GM10266 (cell line): ENCODE results near the gene RGS10.
"Not testable (repeated sequence)": the region's sequence is repeated elsewhere in the genome, so short reads cannot be mapped to it uniquely, and the experiment has no call there.

Source experiments
- DNase-seq: peaks from one replicate; pipeline ENCODE4 v3.0.0; 2012; ENCODE audit errors: extremely low spot score
- CTCF ChIP-seq: IDR thresholded peaks from 2 replicates; pipeline ENCODE4 v1.5.1; 2012; ENCODE audit warnings: mild to moderate bottlenecking, low read depth; ENCODE audit not compliant: control insufficient read depth, insufficient read depth; ENCODE audit errors: missing control alignments

RGS10 gene, protein sequence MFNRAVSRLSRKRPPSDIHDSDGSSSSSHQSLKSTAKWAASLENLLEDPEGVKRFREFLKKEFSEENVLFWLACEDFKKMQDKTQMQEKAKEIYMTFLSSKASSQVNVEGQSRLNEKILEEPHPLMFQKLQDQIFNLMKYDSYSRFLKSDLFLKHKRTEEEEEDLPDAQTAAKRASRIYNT

GRCh38 chr10:119542357-119542987, at the start of gene RGS10:
Gene RGS10 (minus strand): TSS chr10:119542719. CDS start chr10:119542638, 81 bp downstream.
- DNase-seq = peak; percentile 90
- TF ChIP-seq CTCF = no peak

DNA sequence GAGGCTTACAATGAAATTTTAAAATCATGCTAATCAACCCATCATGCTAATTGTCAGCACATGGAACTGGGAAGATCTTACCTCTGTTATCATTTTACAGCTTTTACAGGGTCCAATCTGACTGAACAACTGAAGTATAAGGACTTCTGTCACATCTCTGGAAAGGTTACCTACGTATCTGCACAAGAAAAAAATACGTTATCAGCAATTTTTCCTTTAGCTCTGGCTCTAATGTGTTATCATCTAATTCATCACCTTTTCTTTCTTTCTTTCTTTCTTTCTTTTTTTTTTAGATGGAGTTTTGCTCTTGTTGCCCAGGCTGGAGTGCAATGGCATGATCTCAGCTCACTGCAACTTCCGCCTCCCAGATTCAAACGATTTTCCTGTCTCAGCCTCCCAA, 45.6 kb upstream of the RGS10 start:
- DNase-seq = no peak
- no peak for TF ChIP-seq CTCF

GRCh38 chr10:119578355-119578754, 35.8 kb upstream of the RGS10 start:
- TF ChIP-seq CTCF = no peak
- DNase-seq = no peak

DNA sequence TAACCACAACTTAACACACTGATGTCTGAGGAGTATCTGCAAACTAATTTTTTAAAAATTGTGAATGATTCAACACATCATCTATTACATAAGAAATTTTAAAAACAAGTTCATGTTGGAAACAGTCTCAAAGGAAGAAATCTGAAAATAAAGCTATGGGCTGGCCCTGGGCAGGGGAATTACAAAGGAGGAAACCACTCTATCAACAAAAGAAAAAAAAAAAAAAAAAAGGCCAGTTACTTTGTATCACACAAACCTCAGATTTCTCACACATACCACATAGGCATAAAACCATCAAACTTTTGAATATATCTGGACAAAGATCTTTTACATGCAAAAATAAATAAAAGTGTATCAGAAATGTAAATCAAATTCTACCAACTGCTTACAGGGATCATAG, 33.5 kb upstream of the RGS10 start:
- DNase-seq = no peak
- no peak for TF ChIP-seq CTCF

DNA sequence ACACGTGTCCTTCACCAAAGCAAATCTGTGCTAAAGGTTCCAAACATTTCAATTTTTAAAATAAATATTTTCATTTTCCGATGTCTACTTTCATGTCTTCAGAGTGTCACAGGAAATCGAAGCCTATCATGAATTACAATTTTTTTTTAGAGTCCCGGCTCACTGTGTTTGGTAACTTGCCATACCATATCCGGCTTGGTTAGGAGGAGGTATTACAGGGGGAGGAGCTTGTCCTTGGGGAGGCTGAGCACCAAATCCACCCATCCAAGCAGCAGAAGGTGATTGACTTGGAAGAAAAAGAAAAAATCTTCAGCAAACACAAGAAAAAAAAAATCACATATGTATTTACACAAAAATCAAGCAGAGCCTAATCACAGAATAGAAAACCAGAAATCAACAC, 33.0 kb upstream of the RGS10 start:
- no peak for TF ChIP-seq CTCF
- no peak for DNase-seq

DNA sequence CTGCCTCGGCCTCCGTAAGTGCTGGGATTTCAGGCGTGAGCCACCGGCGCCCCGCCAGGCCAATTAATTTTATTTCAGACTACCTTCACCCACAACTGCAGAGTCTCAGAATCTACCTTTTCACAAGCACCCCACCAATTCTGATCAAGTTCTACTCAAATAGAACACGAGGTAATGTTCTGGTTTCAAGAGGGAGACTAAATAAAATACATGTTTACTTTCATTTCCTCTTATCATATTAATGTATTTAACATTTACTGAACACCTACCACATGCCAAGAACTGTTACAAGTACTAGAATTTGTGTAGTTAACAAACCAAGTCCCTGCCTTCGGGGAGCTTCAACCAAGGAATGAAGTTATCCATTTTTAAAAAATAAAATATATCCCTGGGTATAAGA, 25.5 kb upstream of the RGS10 start:
- no peak for DNase-seq
- TF ChIP-seq CTCF = no peak

GRCh38 chr10:119562097-119562496, 19.6 kb upstream of the RGS10 start:
- DNase-seq = no peak
- TF ChIP-seq CTCF = no peak

GRCh38 chr10:119559511-119559910, 17.0 kb upstream of the RGS10 start:
- DNase-seq = not testable (repeated sequence)

DNA sequence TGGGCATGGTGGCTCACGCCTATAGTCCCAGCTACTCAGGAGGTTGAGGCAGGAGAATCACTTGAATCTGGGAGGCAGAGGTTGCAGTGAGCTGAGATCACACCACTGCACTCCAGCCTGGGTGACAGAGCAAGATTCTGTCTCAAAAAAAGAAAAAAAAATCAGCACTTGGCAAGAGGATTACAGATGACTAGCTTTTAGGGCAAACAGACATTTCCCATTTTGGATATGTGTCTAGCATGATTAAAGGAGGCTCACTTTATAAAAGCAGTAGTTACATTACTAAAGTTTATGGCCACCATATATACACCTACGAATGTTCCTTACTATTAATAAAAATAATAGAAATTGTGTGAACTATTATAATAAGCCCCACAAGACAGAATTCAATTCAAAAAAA, 13.6 kb upstream of the RGS10 start:
- not testable (repeated sequence) for DNase-seq
